HepG2 (cell line): Measurements from ENCODE around the gene AEN.

Experiments
- IRF1 ChIP-seq: sonication (generic); formaldehyde crosslinking; IDR thresholded peaks from 2 replicates; pipeline ENCODE4 v1.4.0; 2020; ENCODE audit warnings: low read depth, mild to moderate bottlenecking, missing genetic modification reagents
- MLX ChIP-seq: IDR thresholded peaks from 2 replicates; pipeline ENCODE4 v1.6.1; 2016
- SAFB2 ChIP-seq: sonication (generic); formaldehyde crosslinking; IDR thresholded peaks from 2 replicates; pipeline ENCODE4 v1.5.1; 2020; ENCODE audit warnings: missing genetic modification reagents, low read depth, mild to moderate bottlenecking, borderline replicate concordance
- SMAD9 ChIP-seq: sonication (generic); formaldehyde crosslinking; IDR thresholded peaks from 2 replicates; pipeline ENCODE4 v1.5.1; 2020; ENCODE audit warnings: mild to moderate bottlenecking, missing genetic modification reagents
- SMARCC2 ChIP-seq: fragments of 450-650 bp; IDR thresholded peaks from 2 replicates; pipeline ENCODE4 v1.6.1; 2017; ENCODE audit warnings: antibody characterized with exemption, mild to moderate bottlenecking
- TARDBP ChIP-seq: sonication (generic); formaldehyde crosslinking; IDR thresholded peaks from 2 replicates; pipeline ENCODE4 v1.8.0; 2022; ENCODE audit warnings: mild to moderate bottlenecking, missing genetic modification reagents
- TFAP4 ChIP-seq: sonication (generic); IDR thresholded peaks from 2 replicates; pipeline ENCODE4 v1.6.1; 2016; ENCODE audit warnings: low read depth, borderline replicate concordance
- ZHX1 ChIP-seq: sonication (generic); formaldehyde crosslinking; IDR thresholded peaks from 2 replicates; pipeline ENCODE4 v1.8.1; 2022; ENCODE audit warnings: low read depth, mild to moderate bottlenecking, missing genetic modification reagents
- ZSCAN29 ChIP-seq: sonication (generic); formaldehyde crosslinking; conservative IDR thresholded peaks from 2 replicates; pipeline ENCODE4 v1.4.0; 2020; ENCODE audit warnings: mild to moderate bottlenecking, missing genetic modification reagents

GRCh38 chr15:88612186-88612796 lies 8.8 kb upstream of the AEN start:
- TF ChIP-seq TFAP4, result no peak
- no peak for TF ChIP-seq MLX (CRISPR knock-in tag)
- no peak for TF ChIP-seq ZHX1
- TF ChIP-seq ZSCAN29 (CRISPR knock-in tag), result no peak
- TF ChIP-seq SAFB2 (CRISPR knock-in tag), result no peak
- no peak for TF ChIP-seq IRF1 (CRISPR knock-in tag)
- TF ChIP-seq SMARCC2, result no peak
- no peak for TF ChIP-seq TARDBP (CRISPR knock-in tag)
- TF ChIP-seq SMAD9 (CRISPR knock-in tag), result no peak
